Glutamatergic neuron (in vitro differentiated cells): Measurements from ENCODE around the gene TARBP2. TPM values are rescaled to one million over a fixed set of nuclear protein-coding genes. Genes with fewer than 3 reads are reported as not detected.

Experiments used
- DNase-seq: peaks from one replicate; pipeline ENCODE4 v3.0.0; 2022
- H3K27ac Mint-ChIP-seq: one replicate; pipeline ENCODE4 v1.8.0; 2020; ENCODE audit warnings: mild to moderate bottlenecking, mixed read lengths, inconsistent platforms; ENCODE audit not compliant: unreplicated experiment
- H3K27me3 Mint-ChIP-seq: one replicate; pipeline ENCODE4 v1.8.0; 2020; ENCODE audit warnings: mild to moderate bottlenecking, moderate library complexity, mixed read lengths, inconsistent platforms; ENCODE audit not compliant: unreplicated experiment
- H3K36me3 Mint-ChIP-seq: one replicate; pipeline ENCODE4 v1.8.0; 2020; ENCODE audit warnings: mild to moderate bottlenecking, mixed read lengths, inconsistent platforms; ENCODE audit not compliant: unreplicated experiment
- H3K4me1 Mint-ChIP-seq: one replicate; pipeline ENCODE4 v1.8.0; 2020; ENCODE audit warnings: mild to moderate bottlenecking, low read depth, mixed read lengths, inconsistent platforms; ENCODE audit not compliant: unreplicated experiment
- H3K4me3 Mint-ChIP-seq: one replicate; pipeline ENCODE4 v1.8.0; 2020; ENCODE audit warnings: mild to moderate bottlenecking, mixed read lengths, inconsistent platforms; ENCODE audit not compliant: unreplicated experiment
- H3K9me3 Mint-ChIP-seq: one replicate; pipeline ENCODE4 v1.8.0; 2020; ENCODE audit warnings: mild to moderate bottlenecking, moderate library complexity, mixed read lengths, inconsistent platforms; ENCODE audit not compliant: unreplicated experiment
- total RNA-seq: library from RNA; stranded (reverse); fragmentation: NEBNext Ultra II Directional; extraction: Animal tissue kit (Norgen Biotek cat#: 25700); gene quantifications from one replicate; pipeline ENCODE4 v1.2.1, GENCODE V29; 2021; ENCODE audit not compliant: unreplicated experiment
- TF ChIP-seq, protein P1 (sequence below): fragments of 200-600 bp; sonication (generic); IDR thresholded peaks from one replicate; pipeline ENCODE4 v1.5.0; 2021; ENCODE audit not compliant: partially characterized antibody, unreplicated experiment

Gene TARBP2
- total RNA-seq, 1 donor from 2014 or later, result 49.0 TPM

GRCh38 chr12:53515291-53515680 lies 14.2 kb downstream of the TARBP2 start:
- Mint-ChIP-seq H3K27me3 (peaks cover 5% of the 10 kb centered on the region), H3K4me1 (peaks cover 19% of the 10 kb centered on the region), H3K4me3 (peak overlapping the region; percentile 9), H3K36me3 (peaks cover 4% of the 10 kb centered on the region), H3K27ac (peak overlapping the region; percentile 90), H3K9me3 (peaks cover 4% of the 10 kb centered on the region)
- no peak for DNase-seq
- TF ChIP-seq, protein P1, sequence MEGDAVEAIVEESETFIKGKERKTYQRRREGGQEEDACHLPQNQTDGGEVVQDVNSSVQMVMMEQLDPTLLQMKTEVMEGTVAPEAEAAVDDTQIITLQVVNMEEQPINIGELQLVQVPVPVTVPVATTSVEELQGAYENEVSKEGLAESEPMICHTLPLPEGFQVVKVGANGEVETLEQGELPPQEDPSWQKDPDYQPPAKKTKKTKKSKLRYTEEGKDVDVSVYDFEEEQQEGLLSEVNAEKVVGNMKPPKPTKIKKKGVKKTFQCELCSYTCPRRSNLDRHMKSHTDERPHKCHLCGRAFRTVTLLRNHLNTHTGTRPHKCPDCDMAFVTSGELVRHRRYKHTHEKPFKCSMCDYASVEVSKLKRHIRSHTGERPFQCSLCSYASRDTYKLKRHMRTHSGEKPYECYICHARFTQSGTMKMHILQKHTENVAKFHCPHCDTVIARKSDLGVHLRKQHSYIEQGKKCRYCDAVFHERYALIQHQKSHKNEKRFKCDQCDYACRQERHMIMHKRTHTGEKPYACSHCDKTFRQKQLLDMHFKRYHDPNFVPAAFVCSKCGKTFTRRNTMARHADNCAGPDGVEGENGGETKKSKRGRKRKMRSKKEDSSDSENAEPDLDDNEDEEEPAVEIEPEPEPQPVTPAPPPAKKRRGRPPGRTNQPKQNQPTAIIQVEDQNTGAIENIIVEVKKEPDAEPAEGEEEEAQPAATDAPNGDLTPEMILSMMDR, result no peak

- H3K36me3 Mint-ChIP-seq, result peaks cover 9% of the 10 kb centered on the region
- no peak for DNase-seq
Observed at GRCh38 chr12:53516758-53517455, 15.8 kb downstream of the TARBP2 start.

GRCh38 chr12:53518381-53518780 lies 17.3 kb downstream of the TARBP2 start:
- DNase-seq, result no peak
- H3K9me3 Mint-ChIP-seq, result peaks cover 3% of the 10 kb centered on the region
- peaks cover 17% of the 10 kb centered on the region for H3K4me1 Mint-ChIP-seq
- TF ChIP-seq, protein P1, result no peak
- H3K4me3 Mint-ChIP-seq, result no peak overlapping the region
- H3K27me3 Mint-ChIP-seq, result peaks cover 10% of the 10 kb centered on the region
- no peak overlapping the region for H3K27ac Mint-ChIP-seq
- peaks cover 9% of the 10 kb centered on the region for H3K36me3 Mint-ChIP-seq

More at GRCh38 chr12:53516758-53517455, 15.8 kb downstream of the TARBP2 start:
- Mint-ChIP-seq H3K27me3 (peaks cover 10% of the 10 kb centered on the region), H3K4me1 (peaks cover 17% of the 10 kb centered on the region), H3K9me3 (peaks cover 3% of the 10 kb centered on the region), H3K27ac (no peak overlapping the region), H3K4me3 (no peak overlapping the region)
- TF ChIP-seq, protein P1, result no peak

DNA sequence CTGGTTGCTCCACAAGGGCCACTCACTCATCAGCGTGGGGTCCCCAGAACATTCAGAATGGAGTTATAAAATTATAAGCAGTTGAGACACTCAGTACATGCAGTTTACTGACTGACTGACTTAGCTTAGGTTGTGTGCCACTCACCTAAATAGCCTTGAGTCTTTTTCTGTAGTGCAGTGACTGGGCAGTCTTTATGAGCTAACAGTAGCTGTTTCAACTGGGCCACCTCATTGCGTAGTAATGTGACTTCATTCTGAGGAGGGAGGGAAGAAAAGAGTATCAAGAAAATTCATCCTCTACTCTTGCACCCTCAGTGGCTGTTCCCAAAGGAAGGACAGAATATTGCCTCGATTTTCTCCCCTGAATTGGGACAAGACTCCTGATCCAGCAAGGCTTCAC lies 22.0 kb downstream of the TARBP2 start:
- H3K4me3 Mint-ChIP-seq, result no peak overlapping the region
- peaks cover 6% of the 10 kb centered on the region for H3K27me3 Mint-ChIP-seq
- H3K27ac Mint-ChIP-seq, result no peak overlapping the region
- TF ChIP-seq, protein P1, result no peak
- H3K36me3 Mint-ChIP-seq, result peaks cover 5% of the 10 kb centered on the region
- no peak for DNase-seq
- no peaks in the 10 kb centered on the region for H3K4me1 Mint-ChIP-seq
- H3K9me3 Mint-ChIP-seq, result peaks cover 2% of the 10 kb centered on the region

DNA sequence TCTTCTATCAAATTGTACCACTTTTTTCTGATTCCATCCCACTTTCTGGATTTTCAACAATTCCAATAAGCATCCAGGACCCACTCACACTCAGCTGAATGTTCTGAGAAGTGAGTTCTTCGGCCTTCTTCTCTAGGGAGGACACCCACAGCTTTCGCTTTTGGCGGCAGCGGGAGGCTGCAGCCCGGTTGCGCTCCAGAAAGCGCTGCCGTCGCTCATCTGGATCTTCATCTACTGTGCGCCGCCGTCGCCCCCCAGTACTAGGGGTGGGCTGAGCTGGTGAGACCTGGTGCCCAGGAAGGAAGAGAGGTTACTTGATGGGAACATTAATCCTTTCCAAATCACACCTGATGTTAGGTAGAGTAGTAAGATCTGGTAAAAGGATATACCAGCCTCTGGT lies 23.4 kb downstream of the TARBP2 start:
- Mint-ChIP-seq H3K9me3 (peaks cover 2% of the 10 kb centered on the region), H3K4me3 (no peak overlapping the region), H3K27me3 (peaks cover 7% of the 10 kb centered on the region), H3K36me3 (peaks cover 5% of the 10 kb centered on the region), H3K4me1 (no peaks in the 10 kb centered on the region), H3K27ac (no peak overlapping the region)
- TF ChIP-seq, protein P1, result no peak
- DNase-seq, result no peak
